CD8-positive, alpha-beta memory T cell (primary cell): ENCODE data around the gene VWF. TPM values are rescaled to one million over a fixed set of nuclear protein-coding genes. Genes with fewer than 3 reads are reported as not detected.

Experiments used
- CTCF ChIA-PET: fragments of 350-600 bp; sonication (Branson Sonifier 250); formaldehyde crosslinking; loops from one replicate; lab custom pipeline; 2021; ENCODE audit warnings: antibody characterized with exemption; lab: Charles Lee
- POLR2A ChIA-PET: fragments of 350-600 bp; sonication (Branson Sonifier 250); formaldehyde crosslinking; loops from one replicate; lab custom pipeline; 2021; ENCODE audit warnings: antibody characterized with exemption; lab: Charles Lee
- DNase-seq, 5 donors: peaks; one replicate each; pipeline versions ENCODE4 v3.0.0 to v3.0.0-alpha.2; 2020 to 2022; ENCODE audit warnings: mixed read lengths in 1 of 5
- H3K27ac ChIP-seq: one replicate; pipeline ENCODE4 v1.7.0; 2013; ENCODE audit warnings: low read depth, mild to moderate bottlenecking, low read length, moderate library complexity
- H3K27me3 ChIP-seq: 2 replicates; pipeline ENCODE4 v1.7.0; 2013; ENCODE audit warnings: low read length, mild to moderate bottlenecking; ENCODE audit not compliant: insufficient read depth, poor library complexity, severe bottlenecking
- H3K36me3 ChIP-seq: 2 replicates; pipeline ENCODE4 v1.7.0; 2013; ENCODE audit warnings: mild to moderate bottlenecking, low read length, moderate library complexity; ENCODE audit not compliant: insufficient read depth
- H3K4me1 ChIP-seq: 2 replicates; pipeline ENCODE4 v1.7.0; 2013; ENCODE audit warnings: mild to moderate bottlenecking, low read length, moderate library complexity; ENCODE audit not compliant: insufficient read depth
- H3K4me3 ChIP-seq: 2 replicates; pipeline ENCODE4 v1.7.0; 2013; ENCODE audit warnings: mild to moderate bottlenecking, low read length
- H3K9me3 ChIP-seq: 2 replicates; pipeline ENCODE4 v1.7.0; 2013; ENCODE audit warnings: mild to moderate bottlenecking, low read length
- H3K27ac Mint-ChIP-seq, 8 donors: one replicate each; pipeline ENCODE4 v1.8.0; 2020 to 2021; ENCODE audit warnings: mixed read lengths in 8 of 8, mild to moderate bottlenecking in 6 of 8, inconsistent platforms in 3 of 8, moderate library complexity in 3 of 8
- H3K27me3 Mint-ChIP-seq, 2 donors: one replicate each; pipeline ENCODE4 v1.8.0; 2020 to 2021; ENCODE audit warnings: mixed read lengths in 2 of 2, mild to moderate bottlenecking in 1 of 2, moderate library complexity in 1 of 2
- H3K36me3 Mint-ChIP-seq, 3 donors: one replicate each; pipeline ENCODE4 v1.8.0; 2020 to 2021; ENCODE audit warnings: mixed read lengths in 3 of 3, inconsistent platforms in 1 of 3, mild to moderate bottlenecking in 1 of 3
- H3K4me1 Mint-ChIP-seq, 3 donors: one replicate each; pipeline ENCODE4 v1.8.0; 2020 to 2021; ENCODE audit warnings: mixed read lengths in 3 of 3, inconsistent platforms in 1 of 3, mild to moderate bottlenecking in 1 of 3
- H3K4me3 Mint-ChIP-seq, 7 donors: one replicate each; pipeline ENCODE4 v1.8.0; 2020 to 2021; ENCODE audit warnings: mixed read lengths in 7 of 7, mild to moderate bottlenecking in 6 of 7, moderate library complexity in 4 of 7, inconsistent platforms in 2 of 7
- H3K9me3 Mint-ChIP-seq, 5 donors: one replicate each; pipeline ENCODE4 v1.8.0; 2020 to 2022; ENCODE audit warnings: mixed read lengths in 5 of 5, mild to moderate bottlenecking in 3 of 5, moderate library complexity in 2 of 5, inconsistent platforms in 1 of 5
- polyA plus RNA-seq: library from polyadenylated mRNA; unstranded; fragments of 300-500 nt; fragmentation: Illumina TruSeq; gene quantifications from one replicate; pipeline ENCODE4 v1.2.3, GENCODE V29; 2021
- total RNA-seq, 2 experiments: library from RNA; stranded (reverse); gene quantifications; one replicate each; pipeline ENCODE4 v1.2.3, GENCODE V29; 2021

VWF gene
- total and polyA plus RNA-seq, 3 experiments from 2014 or later = 0.02 TPM; not detected in 2

GRCh38 chr12:5969974-5970690 is 154.3 kb downstream of the VWF start:
- Mint-ChIP-seq H3K9me3 (no peaks in the 10 kb centered on the region), H3K4me3 (no peak overlapping the region), H3K27ac (no peak overlapping the region), H3K27me3 (peaks cover 27 to 40% of the 10 kb centered on the region in 2 donors), H3K36me3 (no peaks in the 10 kb centered on the region), H3K4me1 (no peaks in the 10 kb centered on the region)
- no peaks in the 10 kb centered on the region for H3K4me1 ChIP-seq
- H3K27me3 ChIP-seq = no peaks in the 10 kb centered on the region
- H3K36me3 ChIP-seq = no peaks in the 10 kb centered on the region
- no peak overlapping the region for H3K27ac ChIP-seq
- H3K4me3 ChIP-seq = no peak overlapping the region
- no peak for DNase-seq
- no peaks in the 10 kb centered on the region for H3K9me3 ChIP-seq
- ChIA-PET CTCF (no interaction called here), POLR2A (no interaction called here)

- Mint-ChIP-seq H3K9me3 (no peaks in the 10 kb centered on the region), H3K4me3 (no peak overlapping the region), H3K4me1 (no peaks in the 10 kb centered on the region), H3K27ac (no peak overlapping the region), H3K27me3 (peaks cover 26 to 39% of the 10 kb centered on the region in 2 donors), H3K36me3 (no peaks in the 10 kb centered on the region)
- H3K9me3 ChIP-seq = no peaks in the 10 kb centered on the region
- no peaks in the 10 kb centered on the region for H3K4me1 ChIP-seq
- no peaks in the 10 kb centered on the region for H3K27me3 ChIP-seq
- no peak for DNase-seq
- no peaks in the 10 kb centered on the region for H3K36me3 ChIP-seq
- H3K27ac ChIP-seq = no peak overlapping the region
- POLR2A ChIA-PET = no interaction called here
- CTCF ChIA-PET = no interaction called here
- H3K4me3 ChIP-seq = no peak overlapping the region
Observed at GRCh38 chr12:5969156-5969973, 155.1 kb downstream of the VWF start.

GRCh38 chr12:5967645-5968415 is 156.6 kb downstream of the VWF start:
- Histone ChIP-seq H3K36me3 (no peaks in the 10 kb centered on the region), H3K9me3 (no peaks in the 10 kb centered on the region), H3K27ac (no peak overlapping the region), H3K4me1 (no peaks in the 10 kb centered on the region), H3K27me3 (no peaks in the 10 kb centered on the region), H3K4me3 (no peak overlapping the region)
- DNase-seq = no peak
- Mint-ChIP-seq H3K36me3 (no peaks in the 10 kb centered on the region), H3K9me3 (no peaks in the 10 kb centered on the region), H3K4me3 (no peak overlapping the region), H3K27ac (no peak overlapping the region), H3K27me3 (peaks cover 23 to 33% of the 10 kb centered on the region in 2 donors), H3K4me1 (no peaks in the 10 kb centered on the region)
- ChIA-PET CTCF (interaction anchor here (0.5 kb wide), 1 partner anchor 160 kb away, joined by 3 read pairs; no protein-coding TSS in a partner anchor), POLR2A (no interaction called here)

GRCh38 chr12:5966486-5967095 is 157.9 kb downstream of the VWF start:
- Histone ChIP-seq H3K4me1 (no peaks in the 10 kb centered on the region), H3K27me3 (no peaks in the 10 kb centered on the region), H3K9me3 (no peaks in the 10 kb centered on the region), H3K36me3 (no peaks in the 10 kb centered on the region), H3K27ac (no peak overlapping the region), H3K4me3 (no peak overlapping the region)
- no peaks in the 10 kb centered on the region for H3K4me1 Mint-ChIP-seq
- ChIA-PET CTCF (interaction anchor here (1.2 to 1.5 kb wide), 2 partner anchors 10 to 73 kb away, joined by 3 to 4 read pairs; no protein-coding TSS in a partner anchor), POLR2A (no interaction called here)
- no peak overlapping the region for H3K4me3 Mint-ChIP-seq
- no peaks in the 10 kb centered on the region for H3K36me3 Mint-ChIP-seq
- no peak for DNase-seq
- peaks cover 20 to 24% of the 10 kb centered on the region in 2 donors for H3K27me3 Mint-ChIP-seq
- no peak overlapping the region for H3K27ac Mint-ChIP-seq
- H3K9me3 Mint-ChIP-seq = no peaks in the 10 kb centered on the region

GRCh38 chr12:5965950-5966383 is 158.5 kb downstream of the VWF start:
- Mint-ChIP-seq H3K27ac (no peak overlapping the region), H3K4me1 (no peaks in the 10 kb centered on the region), H3K9me3 (no peaks in the 10 kb centered on the region), H3K36me3 (no peaks in the 10 kb centered on the region), H3K27me3 (peaks cover 17 to 22% of the 10 kb centered on the region in 2 donors), H3K4me3 (no peak overlapping the region)
- H3K9me3 ChIP-seq = no peaks in the 10 kb centered on the region
- no peaks in the 10 kb centered on the region for H3K36me3 ChIP-seq
- H3K4me3 ChIP-seq = no peak overlapping the region
- peak in 4 of 5 donors; percentile 5 to 57 (median 16) for DNase-seq
- ChIA-PET CTCF (interaction anchor here (1.1 to 1.6 kb wide), 4 partner anchors 8 to 74 kb away, joined by 3 to 5 read pairs (median 4); no protein-coding TSS in a partner anchor), POLR2A (no interaction called here)
- H3K27me3 ChIP-seq = no peaks in the 10 kb centered on the region
- no peak overlapping the region for H3K27ac ChIP-seq
- H3K4me1 ChIP-seq = no peaks in the 10 kb centered on the region

GRCh38 chr12:5964913-5965900 is 159.3 kb downstream of the VWF start:
- no peak for DNase-seq
- H3K9me3 ChIP-seq = no peaks in the 10 kb centered on the region
- Mint-ChIP-seq H3K36me3 (no peaks in the 10 kb centered on the region), H3K27ac (no peak overlapping the region), H3K9me3 (no peaks in the 10 kb centered on the region), H3K4me1 (no peaks in the 10 kb centered on the region), H3K27me3 (peaks cover 13 to 18% of the 10 kb centered on the region in 2 donors), H3K4me3 (no peak overlapping the region)
- H3K4me3 ChIP-seq = no peak overlapping the region
- H3K36me3 ChIP-seq = no peaks in the 10 kb centered on the region
- ChIA-PET CTCF (interaction anchor here (1.1 to 2.1 kb wide), 5 partner anchors 9 to 74 kb away, joined by 3 to 5 read pairs (median 4); no protein-coding TSS in a partner anchor), POLR2A (no interaction called here)
- no peaks in the 10 kb centered on the region for H3K27me3 ChIP-seq
- no peaks in the 10 kb centered on the region for H3K4me1 ChIP-seq
- H3K27ac ChIP-seq = no peak overlapping the region

- no peaks in the 10 kb centered on the region for H3K9me3 ChIP-seq
- no peaks in the 10 kb centered on the region for H3K36me3 ChIP-seq
- no peak for DNase-seq
- ChIA-PET CTCF (interaction anchor here (1.1 to 2.1 kb wide), 2 partner anchors 12 to 25 kb away, joined by 3 to 5 read pairs; no protein-coding TSS in a partner anchor), POLR2A (no interaction called here)
- no peaks in the 10 kb centered on the region for H3K27me3 ChIP-seq
- Mint-ChIP-seq H3K27ac (peak overlapping the region in 1 of 8 donors; percentile 27), H3K36me3 (no peaks in the 10 kb centered on the region), H3K4me1 (no peaks in the 10 kb centered on the region), H3K9me3 (no peaks in the 10 kb centered on the region), H3K4me3 (no peak overlapping the region), H3K27me3 (peaks cover 6 to 12% of the 10 kb centered on the region in 2 donors)
- H3K4me3 ChIP-seq = no peak overlapping the region
- H3K4me1 ChIP-seq = no peaks in the 10 kb centered on the region
- no peak overlapping the region for H3K27ac ChIP-seq
Observed at GRCh38 chr12:5963515-5963914, 161.0 kb downstream of the VWF start.
